Stimulated activated naive CD8-positive, alpha-beta T cell treated with anti-CD3 and anti-CD28 coated beads, Interleukin-15, Interleukin-2, amounts not matched to agents 100 U/mL and 50 U/mL, for 24 hours (primary cell): ENCODE data around the gene CTAG1A.
A peak's percentile ranks its signal among the peaks of the same experiment; 100 is the strongest.
"Not testable (repeated sequence)": the region's sequence is repeated elsewhere in the genome, so short reads cannot be mapped to it uniquely, and the experiment has no call there.

Experiments used
- ATAC-seq: fragments of 150-1000 bp; cut with Tn5 transposase; one replicate; pipeline ENCODE4 v1.10.0; 2021
- DNase-seq: peaks from one replicate; pipeline ENCODE4 v3.0.0; 2021

The CTAG1A gene

GRCh38 chrX:154584585-154585183, at the start of gene CTAG1A:
Gene CTAG1A, plus strand, starts transcription at chrX:154585133. Its CDS starts 74 bp downstream, at chrX:154585207.
- ATAC-seq, DNase-seq: not testable (repeated sequence)

GRCh38 chrX:154535892-154536291, 49.0 kb upstream of the CTAG1A start:
- DNase-seq (no peak), ATAC-seq (no peak)

- ATAC-seq, result no peak
- no peak for DNase-seq
Observed at GRCh38 chrX:154539077-154539476, 45.9 kb upstream of the CTAG1A start.

- not testable (repeated sequence) for ATAC-seq
Observed at GRCh38 chrX:154540365-154540764, 44.6 kb upstream of the CTAG1A start.

GRCh38 chrX:154540897-154541535, 43.9 kb upstream of the CTAG1A start:
- no peak for ATAC-seq

More at GRCh38 chrX:154540365-154540764, 44.6 kb upstream of the CTAG1A start:
- not testable (repeated sequence) for DNase-seq

GRCh38 chrX:154541589-154541895, 43.4 kb upstream of the CTAG1A start:
- ATAC-seq (no peak), DNase-seq (no peak)

More at GRCh38 chrX:154540897-154541535, 43.9 kb upstream of the CTAG1A start:
- no peak for DNase-seq

GRCh38 chrX:154541896-154542722, 42.8 kb upstream of the CTAG1A start:
- DNase-seq (peak; percentile 61), ATAC-seq (peak; percentile 35)

- ATAC-seq (peak; percentile 29), DNase-seq (peak; percentile 46)
Observed at GRCh38 chrX:154542723-154543424, 42.1 kb upstream of the CTAG1A start.

- ATAC-seq (no peak), DNase-seq (no peak)
Observed at GRCh38 chrX:154545673-154546274, 39.2 kb upstream of the CTAG1A start.

GRCh38 chrX:154546354-154547244, 38.3 kb upstream of the CTAG1A start, which contains the start of gene G6PD:
Gene G6PD, minus strand, starts transcription at chrX:154546846. Its CDS starts 691 bp downstream, at chrX:154546155.
- peak; percentile 82 for DNase-seq

GRCh38 chrX:154547245-154548027, 37.5 kb upstream of the CTAG1A start, which contains the start of gene IKBKG:
Gene IKBKG, plus strand, starts transcription at chrX:154547620. Its CDS starts 4,383 bp downstream, at chrX:154552003.
- ATAC-seq (peak; percentile 84), DNase-seq (peak; percentile 89)

More at GRCh38 chrX:154546354-154547244, 38.3 kb upstream of the CTAG1A start, which contains the start of gene G6PD:
- ATAC-seq, result peak; percentile 54

- ATAC-seq (no peak), DNase-seq (no peak)
Observed at GRCh38 chrX:154548028-154548316, 37.0 kb upstream of the CTAG1A start.

GRCh38 chrX:154549766-154550165, 35.2 kb upstream of the CTAG1A start:
- no peak for ATAC-seq
- no peak for DNase-seq

- DNase-seq, ATAC-seq: not testable (repeated sequence)
Observed at GRCh38 chrX:154552112-154552806, 32.7 kb upstream of the CTAG1A start.

- peak; percentile 67 for ATAC-seq
- DNase-seq, result not testable (repeated sequence)
Observed at GRCh38 chrX:154558060-154558690, 26.8 kb upstream of the CTAG1A start.

- DNase-seq, ATAC-seq: not testable (repeated sequence)
Observed at GRCh38 chrX:154558896-154559295, 26.0 kb upstream of the CTAG1A start.

- not testable (repeated sequence) for ATAC-seq, DNase-seq
Observed at GRCh38 chrX:154560326-154560725, 24.6 kb upstream of the CTAG1A start.

- not testable (repeated sequence) for ATAC-seq, DNase-seq
Observed at GRCh38 chrX:154562295-154562694, 22.6 kb upstream of the CTAG1A start.

GRCh38 chrX:154570361-154570760, 14.6 kb upstream of the CTAG1A start:
- ATAC-seq, DNase-seq: not testable (repeated sequence)
